HG02759 (cell line): ENCODE measurements around the gene SHANK1.

Experiments used
- ATAC-seq: cut with Tn5 transposase; IDR thresholded peaks from one replicate; pipeline ENCODE4 v1.9.1; 2021; ENCODE audit warnings: mild to moderate bottlenecking, moderate library complexity; ENCODE audit not compliant: unreplicated experiment

Gene SHANK1

DNA sequence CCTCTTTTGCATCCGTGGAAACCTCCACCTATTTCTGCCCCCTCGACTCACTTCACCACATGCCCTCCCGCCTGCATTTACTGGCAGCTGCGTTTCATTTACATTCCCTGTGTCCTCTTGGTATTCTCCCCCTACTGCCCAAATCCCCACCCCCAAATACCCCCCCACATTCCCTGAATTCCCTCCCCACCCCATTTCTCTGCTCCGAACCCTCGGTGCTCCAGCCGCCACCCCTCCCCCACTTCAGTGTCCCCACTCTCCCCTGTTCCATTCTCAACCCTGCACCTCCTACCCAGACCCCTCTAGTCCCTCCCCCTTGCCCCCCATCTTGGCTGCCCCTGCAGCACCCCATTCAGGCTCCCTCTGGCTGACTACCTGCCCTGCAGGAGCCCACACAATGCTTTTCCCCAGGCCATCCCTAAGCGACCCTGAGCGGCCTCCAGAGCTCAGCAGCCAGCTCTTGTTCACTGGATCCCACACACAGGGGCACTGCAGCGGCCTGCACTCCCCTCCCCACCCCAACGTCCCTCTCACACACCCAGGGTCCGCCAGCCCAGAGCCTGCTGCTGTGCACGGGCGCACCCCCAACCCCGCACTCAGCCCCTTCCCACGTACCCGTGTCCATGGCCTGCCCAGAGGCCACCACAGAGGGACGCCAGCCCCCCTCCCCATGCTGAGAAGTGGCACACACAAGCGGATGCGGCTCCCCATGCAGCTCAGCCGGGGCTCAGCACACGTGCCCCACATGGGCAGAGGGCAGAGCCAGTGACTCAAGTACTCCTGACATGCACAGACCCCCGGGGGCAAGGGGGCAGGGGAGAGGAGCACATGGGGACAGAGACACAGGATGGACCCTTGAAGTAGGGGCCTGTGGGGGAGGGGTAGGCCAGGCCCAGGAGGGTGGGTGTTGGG lies 26.3 kb downstream of the SHANK1 start:
- no peak for ATAC-seq

DNA sequence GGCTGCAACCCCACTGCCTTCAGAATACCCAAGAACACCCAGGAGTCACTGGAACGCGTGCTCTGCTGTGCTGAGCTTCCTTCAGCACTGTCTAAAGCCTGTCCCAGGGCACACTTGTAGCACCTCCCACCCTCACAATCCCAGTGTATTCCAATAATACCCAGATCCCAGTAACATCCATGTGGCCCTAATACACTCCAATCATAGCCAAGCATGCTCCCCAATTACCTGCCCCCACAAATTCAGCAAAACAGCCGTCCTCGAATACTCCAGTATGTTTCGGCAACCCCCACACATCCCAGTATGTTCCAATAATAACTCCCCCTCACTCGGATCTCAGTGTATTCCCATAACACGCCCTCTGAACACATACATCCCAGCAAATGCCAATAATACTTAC lies 29.2 kb downstream of the SHANK1 start:
- ATAC-seq, result no peak

DNA sequence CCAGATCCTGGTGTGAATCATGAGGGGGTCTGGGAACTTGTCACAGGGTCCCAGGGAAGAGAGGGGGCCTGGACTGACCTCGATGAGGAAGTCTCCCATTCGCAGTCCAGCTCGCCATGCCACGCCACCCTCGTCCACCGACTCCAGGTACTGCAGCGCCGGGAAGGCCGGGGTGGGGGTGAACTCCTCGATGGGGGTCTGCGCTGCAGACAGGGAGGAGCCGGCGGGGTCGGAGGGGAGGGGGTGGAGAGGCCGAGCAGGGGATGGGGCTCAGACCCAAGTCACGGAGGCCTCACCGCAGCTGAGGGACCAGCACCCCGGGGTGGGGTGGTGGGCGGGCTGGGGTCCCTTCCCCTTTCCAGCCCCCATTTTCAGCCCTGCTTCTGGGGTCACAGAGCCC lies 30.8 kb downstream of the SHANK1 start:
- no peak for ATAC-seq

DNA sequence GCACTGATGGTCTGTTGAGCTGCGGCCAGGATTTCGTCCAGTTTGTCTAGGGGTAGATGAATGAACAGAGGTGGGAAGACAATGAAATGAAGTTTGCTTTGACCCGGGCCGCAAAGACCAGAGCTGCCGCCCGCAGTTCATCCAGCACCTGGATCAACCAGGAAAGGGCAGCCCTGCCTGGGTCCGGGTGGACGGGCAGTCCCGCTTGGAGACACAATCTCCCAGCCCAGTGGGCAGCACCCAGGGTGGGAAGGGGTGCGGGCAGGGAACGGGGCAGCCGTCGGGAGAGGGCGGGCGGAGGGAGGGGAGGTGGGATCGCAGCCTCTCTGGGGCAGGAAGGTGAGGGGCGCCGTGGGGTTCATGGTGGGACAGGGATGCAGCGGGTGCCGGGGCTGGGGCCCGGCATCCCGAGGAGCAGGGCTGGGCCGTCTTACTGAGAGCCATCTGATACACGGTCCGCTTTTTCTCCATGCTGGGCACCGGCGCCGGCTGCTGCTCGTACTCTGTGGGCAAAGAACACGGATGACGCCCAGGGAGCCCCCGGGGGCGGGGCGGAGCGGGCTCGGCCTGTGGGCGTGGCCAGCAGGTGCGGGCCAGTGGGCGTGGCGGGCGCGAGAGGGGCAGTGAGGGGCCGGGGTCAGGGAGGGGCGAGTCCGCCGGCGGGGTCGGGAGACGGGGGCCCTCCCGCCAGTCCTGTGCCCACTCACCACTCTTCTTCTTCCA lies 33.1 kb downstream of the SHANK1 start:
- ATAC-seq, result no peak

DNA sequence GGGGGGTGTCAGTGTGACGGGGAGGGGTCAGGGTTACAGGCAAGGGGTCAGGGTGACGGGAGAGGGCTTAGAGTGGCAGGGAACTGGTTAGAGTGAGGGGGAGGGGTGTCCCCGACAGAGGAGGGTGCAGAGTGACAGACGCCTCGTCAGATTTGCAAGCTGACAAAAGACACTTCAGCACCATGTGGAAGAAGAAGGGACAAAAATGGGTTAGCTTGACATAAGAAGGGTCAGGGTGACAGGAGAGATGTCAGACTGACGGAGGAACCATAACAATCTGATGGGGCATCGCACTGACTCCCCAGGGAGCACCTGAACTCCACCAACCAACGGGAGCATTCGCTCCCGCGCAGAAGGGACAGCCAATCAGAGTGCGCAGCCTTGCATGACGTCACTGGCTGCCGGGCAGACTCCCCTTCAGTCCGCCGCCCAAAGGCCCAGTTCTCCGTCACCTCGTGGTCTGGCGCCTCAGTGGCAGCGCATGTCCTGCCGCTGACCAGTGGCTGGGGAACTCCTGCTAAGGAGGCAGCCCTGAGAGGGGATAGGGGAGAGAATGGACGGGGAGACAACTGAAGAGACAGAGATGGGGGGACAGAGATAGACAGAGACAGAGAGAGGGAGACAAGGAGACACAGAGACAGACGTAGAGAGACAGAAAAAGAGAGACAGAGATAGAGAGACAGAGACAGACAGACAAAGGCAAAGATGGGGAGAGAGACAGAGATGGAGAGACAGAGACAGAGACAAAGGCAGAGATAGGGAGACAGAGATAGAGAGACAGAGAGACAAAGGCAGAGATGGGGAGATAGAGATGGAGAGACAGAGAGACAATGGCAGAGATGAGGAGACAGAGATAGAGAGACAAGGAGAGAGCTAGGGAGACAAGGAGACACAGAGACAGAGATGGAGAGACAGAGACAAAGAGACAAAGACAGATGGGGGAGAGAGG lies 40.2 kb downstream of the SHANK1 start:
- peak; percentile 84 for ATAC-seq

DNA sequence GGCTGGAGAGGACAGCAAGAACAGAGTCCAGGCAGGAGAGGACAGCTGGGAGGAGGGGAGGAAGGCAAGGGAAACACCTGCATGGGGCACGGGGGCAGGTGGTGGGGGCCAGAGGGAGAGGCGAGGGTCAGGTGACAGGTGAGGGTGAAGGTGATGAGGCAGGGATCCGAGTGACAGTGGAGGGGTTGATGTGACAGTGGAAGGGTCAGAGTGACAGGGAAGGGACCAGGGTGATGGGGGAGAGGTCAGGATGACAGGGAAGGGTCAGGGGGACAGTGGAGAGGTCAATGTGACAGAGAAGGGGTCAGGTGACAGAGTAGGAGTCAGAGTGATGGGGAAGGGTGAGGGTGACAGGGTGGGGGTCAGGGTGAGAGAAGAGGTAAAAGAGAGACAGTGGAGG lies 41.3 kb downstream of the SHANK1 start:
- no peak for ATAC-seq

DNA sequence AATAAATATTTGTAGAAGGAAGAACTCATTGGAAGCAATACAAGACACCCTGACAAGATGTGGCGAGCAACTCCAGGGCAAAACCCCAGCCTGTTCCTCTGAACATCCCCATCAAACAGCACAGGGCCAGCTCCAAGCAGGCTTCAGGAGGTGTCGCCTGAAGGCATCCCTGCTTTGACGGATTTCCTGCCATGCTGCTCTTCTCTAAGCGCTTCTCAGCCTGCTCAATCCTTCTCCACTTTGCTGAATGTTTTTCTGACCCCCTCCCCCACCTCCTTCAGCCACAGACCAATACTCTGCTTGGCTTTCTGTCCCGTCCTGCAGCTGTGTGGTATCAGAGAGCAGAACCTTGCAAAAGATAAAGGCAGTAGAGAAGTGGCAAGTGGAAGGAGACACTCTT lies 42.0 kb downstream of the SHANK1 start:
- ATAC-seq, result no peak

DNA sequence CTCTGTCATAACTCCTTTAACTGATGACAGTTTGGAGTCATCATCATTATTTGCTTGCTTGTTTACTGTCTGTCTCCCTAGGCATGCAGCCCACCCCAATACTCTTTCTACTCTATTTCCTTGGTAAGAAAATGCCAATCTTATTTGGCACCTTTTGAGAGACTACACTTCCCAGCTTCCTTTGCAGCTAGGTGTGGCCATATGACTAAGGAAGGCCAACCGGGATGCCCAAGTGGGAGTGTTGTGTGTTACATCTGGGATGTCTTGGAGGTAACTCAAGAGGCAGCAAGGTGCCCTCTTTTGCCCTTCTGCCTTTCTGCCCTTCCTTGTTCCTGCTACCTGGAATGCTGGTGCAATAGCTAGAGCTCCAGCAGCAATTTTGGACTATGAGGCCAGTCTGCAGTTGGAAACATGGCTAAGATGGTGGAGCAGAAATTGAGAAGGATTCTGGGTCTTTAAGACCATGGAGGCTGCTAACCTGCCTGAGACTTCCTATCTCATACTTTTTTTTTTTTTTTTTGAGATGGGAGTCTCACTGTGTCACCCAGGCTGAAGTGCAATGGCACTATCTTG lies 42.9 kb downstream of the SHANK1 start:
- no peak for ATAC-seq

DNA sequence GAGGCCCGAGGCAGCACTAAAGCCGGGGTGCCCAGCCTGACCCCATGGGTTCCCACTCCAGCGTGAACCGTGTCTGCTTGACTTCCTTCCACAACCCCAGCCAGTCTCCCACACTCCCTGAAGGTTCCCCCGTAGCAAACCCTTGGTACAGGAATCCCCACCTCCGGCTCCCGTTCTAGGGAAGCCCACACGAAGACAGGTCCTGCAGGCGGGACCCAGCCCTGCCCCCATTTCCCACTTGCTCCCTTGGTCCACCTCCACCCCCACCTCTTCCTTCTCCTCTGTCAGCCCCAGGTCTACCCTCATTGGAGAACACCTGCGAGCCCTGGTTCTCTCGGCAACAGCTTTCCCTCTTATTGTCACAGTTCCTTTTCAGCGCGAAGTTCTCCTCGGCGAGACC lies 46.5 kb downstream of the SHANK1 start:
- ATAC-seq, result no peak

DNA sequence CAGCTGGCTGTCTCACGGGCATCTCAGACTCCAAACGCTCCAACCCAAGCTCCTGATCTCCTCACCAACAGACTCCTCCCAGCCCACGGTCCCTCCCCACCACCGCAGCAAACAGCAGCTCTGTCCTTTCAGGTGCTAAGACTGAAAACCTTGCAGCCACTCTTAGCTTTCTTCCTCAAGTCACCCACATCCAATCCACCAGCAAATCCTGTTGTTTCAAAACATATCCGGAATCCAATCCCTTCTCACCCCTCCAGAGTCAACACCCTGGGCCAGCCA lies 49.6 kb downstream of the SHANK1 start:
- no peak for ATAC-seq

DNA sequence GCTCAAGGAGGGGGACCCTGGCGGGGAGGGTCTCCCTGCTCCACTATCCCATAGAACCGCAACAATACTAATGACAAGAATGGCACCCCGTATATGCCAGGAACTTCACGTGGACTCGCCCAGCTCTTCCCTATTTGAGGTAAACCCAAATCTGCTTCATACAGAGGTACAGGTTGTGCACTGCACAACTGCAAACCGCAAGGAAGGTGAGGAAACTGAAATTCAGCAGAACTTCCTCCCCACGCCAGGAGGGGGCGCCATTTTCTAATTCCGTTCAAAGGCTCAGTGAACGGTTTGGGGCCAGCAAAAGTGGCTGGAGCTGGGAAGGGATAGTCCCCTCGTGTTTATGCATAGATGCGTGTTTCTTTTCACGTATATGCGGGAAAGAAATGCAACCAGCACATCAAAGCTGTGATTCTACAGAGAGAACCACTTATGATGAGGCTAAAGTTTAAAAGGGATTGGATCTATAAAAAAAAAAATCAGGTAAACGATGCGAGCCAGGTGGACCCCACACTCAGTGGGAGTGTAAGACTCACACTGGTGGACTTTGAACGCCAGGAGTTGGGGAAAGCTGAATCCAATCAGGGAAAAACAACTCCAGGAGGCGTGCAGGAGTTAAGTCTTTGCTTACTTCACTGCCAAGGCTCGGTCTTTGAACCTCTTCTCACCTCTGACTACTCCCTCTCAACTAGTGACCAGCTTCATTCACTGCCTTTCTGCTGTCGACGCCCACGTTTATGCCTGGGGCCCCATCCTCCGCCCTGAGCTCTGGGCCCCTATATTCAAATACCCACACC lies 50.1 kb downstream of the SHANK1 start:
- no peak for ATAC-seq

DNA sequence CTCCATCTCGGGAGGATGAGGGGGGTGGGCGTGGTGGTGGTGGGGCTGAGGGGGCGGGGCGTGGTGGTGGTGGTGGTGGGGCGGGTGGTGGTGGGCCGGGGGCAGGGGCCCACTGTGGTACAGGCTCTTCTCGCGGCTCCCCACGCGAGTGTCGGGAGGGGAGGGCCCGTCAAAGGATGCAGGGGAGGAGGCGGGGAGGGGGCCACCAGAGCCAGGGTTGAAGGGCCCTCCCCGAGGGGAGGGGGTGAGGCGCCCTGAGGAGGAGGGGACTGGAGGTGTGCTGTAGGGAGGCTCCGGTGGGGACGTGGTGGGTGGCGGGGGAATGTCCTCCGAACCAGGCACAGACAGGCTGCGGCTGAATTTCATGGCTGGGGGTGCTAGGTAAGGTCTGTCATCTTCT lies 50.7 kb downstream of the SHANK1 start:
- ATAC-seq, result no peak

DNA sequence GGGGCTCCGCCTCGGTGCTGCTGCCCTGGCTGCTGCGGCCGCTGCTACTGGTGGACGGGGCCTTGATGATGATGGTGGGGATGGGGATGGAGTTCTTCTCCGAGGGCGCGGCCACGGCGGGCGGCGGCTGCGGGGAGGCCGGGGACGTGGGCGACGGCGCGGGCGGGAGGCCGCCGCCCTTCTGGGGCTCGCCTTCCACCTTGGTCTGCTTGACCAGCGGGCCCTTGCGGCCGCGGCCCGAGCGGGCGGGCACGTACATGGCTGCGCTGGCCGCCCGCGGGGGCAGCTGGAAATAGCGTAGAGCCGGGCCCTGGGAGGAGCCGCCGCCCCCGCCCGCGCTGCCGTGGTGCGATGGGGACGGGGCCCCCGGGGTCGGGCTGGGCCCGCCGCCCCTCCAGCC lies 51.2 kb downstream of the SHANK1 start:
- no peak for ATAC-seq

DNA sequence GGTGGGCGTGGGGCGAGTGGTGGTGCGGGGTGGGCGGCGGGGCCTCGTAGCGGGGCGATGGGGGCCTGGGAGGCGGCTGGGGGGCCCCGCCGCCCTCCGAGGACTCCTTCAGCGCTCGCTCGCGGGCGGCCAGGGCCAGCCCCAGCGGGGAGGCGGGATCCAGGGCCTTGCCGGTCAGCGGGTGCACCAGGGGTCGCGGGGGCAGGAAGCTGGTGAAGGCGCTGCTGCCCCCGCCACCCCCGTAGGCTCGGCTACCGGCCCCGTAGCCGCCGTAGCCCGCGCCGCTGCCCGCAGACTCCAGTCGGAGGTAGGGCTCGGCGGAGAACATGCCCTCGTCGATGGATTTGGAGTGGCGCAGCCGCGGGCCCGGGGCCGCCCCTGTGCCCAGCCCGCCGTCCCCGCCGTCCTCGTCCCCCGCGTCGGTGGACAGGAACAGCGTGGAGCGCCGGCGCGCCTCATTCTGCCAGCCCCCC lies 51.8 kb downstream of the SHANK1 start:
- ATAC-seq, result no peak

DNA sequence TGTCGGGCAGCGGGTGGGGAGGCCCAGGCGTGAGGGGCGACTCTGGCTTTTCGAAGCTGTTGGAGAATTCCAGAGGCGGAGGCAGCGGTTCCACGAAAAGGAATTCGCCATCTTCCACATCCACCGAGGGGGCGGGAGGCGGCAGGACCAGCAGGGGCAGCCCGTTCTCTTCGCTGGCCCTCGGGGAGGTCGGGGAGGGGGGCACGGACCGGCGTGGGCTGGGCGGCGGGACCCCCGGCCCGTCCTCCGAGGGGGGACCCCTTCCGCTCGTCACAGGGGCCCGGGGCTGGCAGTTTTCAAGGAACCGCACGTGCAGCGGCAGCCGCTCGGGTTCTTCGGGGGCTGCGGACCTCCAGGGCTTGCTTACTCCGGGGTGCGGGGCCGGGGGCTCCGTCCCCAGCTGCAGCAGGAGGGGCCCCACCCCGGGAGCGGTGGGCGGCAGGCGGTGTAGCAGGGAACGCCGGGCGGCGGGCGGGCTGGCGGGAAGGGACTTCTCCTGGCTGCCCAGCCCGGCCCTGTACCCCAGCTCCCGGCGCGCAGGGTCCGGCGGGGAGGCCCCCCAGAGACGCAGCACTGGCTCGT lies 52.3 kb downstream of the SHANK1 start:
- no peak for ATAC-seq

DNA sequence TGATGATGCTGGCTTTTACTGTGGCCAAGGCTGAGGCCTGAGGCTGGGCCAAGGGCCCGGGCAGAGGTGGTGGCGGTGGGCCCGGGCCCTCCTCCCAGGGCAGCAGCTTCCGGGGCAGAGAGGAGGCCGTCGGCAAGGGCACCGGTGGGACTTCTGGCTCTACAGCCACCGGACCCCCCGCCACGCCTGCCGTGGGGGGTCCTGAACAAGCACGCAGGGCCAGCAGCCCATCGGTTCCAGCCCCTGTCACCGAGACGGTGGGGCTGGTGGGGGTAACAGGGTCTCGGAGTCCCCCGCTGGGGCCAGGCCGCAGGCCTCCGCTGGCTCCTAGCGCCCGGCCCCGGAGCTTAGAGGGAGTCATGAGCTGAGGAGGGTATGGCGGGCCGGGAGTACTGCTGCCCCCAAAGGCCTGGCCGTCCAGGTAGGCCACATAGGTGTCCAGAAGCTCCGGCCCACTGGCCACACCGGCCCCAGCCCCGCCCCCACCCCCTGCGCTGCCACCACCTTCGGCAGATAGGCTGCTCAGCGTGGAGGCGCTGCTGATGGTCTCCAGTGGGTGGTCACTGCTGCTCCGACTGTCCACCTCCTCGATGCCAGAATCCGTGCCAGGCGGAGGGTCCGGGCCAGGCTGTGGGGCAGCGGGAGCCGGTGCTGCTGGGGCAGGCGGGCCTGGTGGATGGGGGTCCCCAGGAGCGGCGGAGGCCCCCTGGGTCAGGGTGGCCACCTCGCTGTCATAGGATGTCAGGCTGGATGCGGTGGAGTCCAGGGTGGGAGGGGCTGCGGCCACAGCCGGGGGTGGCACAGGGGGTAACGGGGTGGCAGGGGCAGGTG lies 53.0 kb downstream of the SHANK1 start:
- no peak for ATAC-seq

DNA sequence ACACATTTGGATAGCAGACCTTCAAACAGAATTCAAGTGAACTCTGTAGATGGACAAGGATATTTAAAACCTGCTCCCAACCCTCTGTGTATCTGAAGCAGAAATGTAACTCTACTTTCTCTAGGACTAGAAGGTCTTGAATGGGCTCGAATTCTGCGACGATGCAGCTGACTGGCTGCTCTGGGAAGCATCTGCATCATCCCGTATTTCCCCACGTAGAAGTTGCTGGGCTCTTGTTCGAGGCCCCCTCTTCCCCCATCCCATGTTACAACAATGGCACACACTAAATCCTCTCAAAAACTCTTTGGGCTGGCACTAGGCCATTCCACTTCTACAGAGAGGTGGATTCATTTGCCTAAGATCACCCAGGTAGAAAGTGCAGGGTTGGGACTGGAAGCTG lies 55.4 kb downstream of the SHANK1 start:
- no peak for ATAC-seq

DNA sequence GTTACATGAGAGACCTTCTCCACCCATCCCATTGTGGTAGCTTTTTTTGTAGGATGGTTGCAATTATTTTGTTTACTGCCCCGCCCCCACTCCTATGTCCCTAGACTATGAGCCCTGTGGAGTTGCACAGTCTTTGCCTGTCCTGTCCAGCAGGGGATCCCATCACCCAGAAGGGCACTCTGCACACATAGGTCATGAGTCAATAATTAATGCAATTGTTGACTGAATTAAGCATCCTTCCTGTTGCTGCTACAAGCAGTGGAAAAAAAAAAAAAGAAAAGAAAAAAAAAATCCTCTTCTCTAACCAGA lies 56.2 kb downstream of the SHANK1 start:
- ATAC-seq, result no peak
